ENCODE results near the gene PLAC1.

The PLAC1 gene

GRCh38 chrX:134542485-134542884 is 115.8 kb downstream of the PLAC1 start:
- no peak for DNase-seq (ENCODE audit: low spot score)
- no peak for TF ChIP-seq CTCF (IDR thresholded peaks at IDR 0.05; ENCODE audit: borderline replicate concordance, control extremely low read depth, extremely low read depth, insufficient read depth, missing control alignments)
- in situ Hi-C loops (cut with MboI; ENCODE audit: low sequenced_read_pairs, unreplicated experiment), result no loop called here

GRCh38 chrX:134541906-134542305 is 116.4 kb downstream of the PLAC1 start:
- DNase-seq (ENCODE audit: low spot score), result no peak
- in situ Hi-C loops (cut with MboI; ENCODE audit: low sequenced_read_pairs, unreplicated experiment), result no loop called here
- TF ChIP-seq CTCF (IDR thresholded peaks at IDR 0.05; ENCODE audit: borderline replicate concordance, control extremely low read depth, extremely low read depth, insufficient read depth, missing control alignments), result no peak

GRCh38 chrX:134538316-134538715 is 120.0 kb downstream of the PLAC1 start:
- no peak for TF ChIP-seq CTCF (IDR thresholded peaks at IDR 0.05; ENCODE audit: borderline replicate concordance, control extremely low read depth, extremely low read depth, insufficient read depth, missing control alignments)
- in situ Hi-C loops (cut with MboI; ENCODE audit: low sequenced_read_pairs, unreplicated experiment), result no loop called here
- no peak for DNase-seq (ENCODE audit: low spot score)

- DNase-seq (ENCODE audit: low spot score), result no peak
- no peak for TF ChIP-seq CTCF (IDR thresholded peaks at IDR 0.05; ENCODE audit: borderline replicate concordance, control extremely low read depth, extremely low read depth, insufficient read depth, missing control alignments)
- in situ Hi-C loops (cut with MboI; ENCODE audit: low sequenced_read_pairs, unreplicated experiment), result no loop called here
Observed at GRCh38 chrX:134537179-134537955, 120.9 kb downstream of the PLAC1 start.

GRCh38 chrX:134533952-134534351 is 124.3 kb downstream of the PLAC1 start:
- no peak for TF ChIP-seq CTCF (IDR thresholded peaks at IDR 0.05; ENCODE audit: borderline replicate concordance, control extremely low read depth, extremely low read depth, insufficient read depth, missing control alignments)
- DNase-seq (ENCODE audit: low spot score), result no peak
- in situ Hi-C loops (cut with MboI; ENCODE audit: low sequenced_read_pairs, unreplicated experiment), result no loop called here

GRCh38 chrX:134533352-134533751 is 124.9 kb downstream of the PLAC1 start:
- TF ChIP-seq CTCF (IDR thresholded peaks at IDR 0.05; ENCODE audit: borderline replicate concordance, control extremely low read depth, extremely low read depth, insufficient read depth, missing control alignments), result no peak
- no peak for DNase-seq (ENCODE audit: low spot score)
- in situ Hi-C loops (cut with MboI; ENCODE audit: low sequenced_read_pairs, unreplicated experiment), result no loop called here
